Keratinocyte (primary cell): Measurements from ENCODE around the gene CTR9.

Experiments
- EZH2 ChIP-seq: IDR thresholded peaks from one replicate; pipeline ENCODE4 v1.6.1; 2012; ENCODE audit warnings: inconsistent platforms, mild to moderate bottlenecking, low read length, moderate library complexity
- TF ChIP-seq, protein P1 (sequence below), 3 experiments: IDR thresholded peaks in 1 of 3; conservative IDR thresholded peaks in 1 of 3; optimal IDR thresholded peaks in 1 of 3; 2 replicates in 2 of 3; 3 replicates in 1 of 3; pipeline versions ENCODE3 to v1.5.1; 2011; ENCODE audit warnings: low read length in 3 of 3, mild to moderate bottlenecking in 3 of 3, moderate library complexity in 2 of 3, control low read depth in 1 of 3, inconsistent platforms in 1 of 3; ENCODE audit not compliant: insufficient read depth in 2 of 3; ENCODE audit errors: extremely low read depth in 1 of 3

DNA sequence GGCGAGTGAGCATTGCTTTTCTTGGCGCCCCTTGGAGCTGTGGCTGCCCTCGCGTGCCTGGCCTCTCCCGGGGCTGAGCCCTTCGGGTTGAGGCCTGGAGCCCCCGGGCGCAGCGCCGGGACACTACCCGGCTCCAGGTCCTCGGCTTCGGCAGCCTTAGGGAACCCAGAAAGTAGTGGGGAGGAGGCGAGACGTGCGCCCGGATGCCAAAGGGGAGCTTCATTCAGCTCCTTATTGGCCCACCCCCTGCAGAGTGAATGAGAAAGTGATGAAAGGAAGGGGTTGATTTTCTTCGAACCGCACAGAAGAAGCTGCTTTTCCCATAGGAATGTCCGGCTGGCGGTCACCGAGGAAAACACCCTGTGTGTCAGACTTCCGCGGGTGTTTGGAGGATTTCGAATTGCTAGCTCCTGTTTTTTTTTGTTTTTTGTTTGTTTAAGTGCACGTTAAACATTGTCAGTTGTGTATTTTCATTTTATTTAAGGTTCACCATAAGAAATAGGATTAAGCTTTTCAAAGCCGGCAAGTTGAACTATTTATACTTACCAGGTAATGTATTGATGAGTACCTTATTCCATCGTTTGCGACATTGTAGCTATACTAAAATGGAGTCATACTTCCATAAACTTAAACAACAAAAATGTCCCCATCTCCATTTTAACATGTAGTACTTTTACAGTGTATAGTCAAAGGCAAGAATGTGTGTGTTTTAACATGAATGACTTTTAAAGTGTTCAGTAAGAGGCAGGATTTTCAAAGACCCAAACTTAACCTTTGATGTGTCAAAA is 58.5 kb downstream of the CTR9 start:
- TF ChIP-seq, protein P1, sequence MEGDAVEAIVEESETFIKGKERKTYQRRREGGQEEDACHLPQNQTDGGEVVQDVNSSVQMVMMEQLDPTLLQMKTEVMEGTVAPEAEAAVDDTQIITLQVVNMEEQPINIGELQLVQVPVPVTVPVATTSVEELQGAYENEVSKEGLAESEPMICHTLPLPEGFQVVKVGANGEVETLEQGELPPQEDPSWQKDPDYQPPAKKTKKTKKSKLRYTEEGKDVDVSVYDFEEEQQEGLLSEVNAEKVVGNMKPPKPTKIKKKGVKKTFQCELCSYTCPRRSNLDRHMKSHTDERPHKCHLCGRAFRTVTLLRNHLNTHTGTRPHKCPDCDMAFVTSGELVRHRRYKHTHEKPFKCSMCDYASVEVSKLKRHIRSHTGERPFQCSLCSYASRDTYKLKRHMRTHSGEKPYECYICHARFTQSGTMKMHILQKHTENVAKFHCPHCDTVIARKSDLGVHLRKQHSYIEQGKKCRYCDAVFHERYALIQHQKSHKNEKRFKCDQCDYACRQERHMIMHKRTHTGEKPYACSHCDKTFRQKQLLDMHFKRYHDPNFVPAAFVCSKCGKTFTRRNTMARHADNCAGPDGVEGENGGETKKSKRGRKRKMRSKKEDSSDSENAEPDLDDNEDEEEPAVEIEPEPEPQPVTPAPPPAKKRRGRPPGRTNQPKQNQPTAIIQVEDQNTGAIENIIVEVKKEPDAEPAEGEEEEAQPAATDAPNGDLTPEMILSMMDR (optimal IDR thresholded peaks at IDR 0.05 in 1 of 3, IDR thresholded peaks at IDR 0.05 in 1 of 3, conservative IDR thresholded peaks at IDR 0.05 in 1 of 3; ENCODE audit: extremely low read depth in 1 of 3, insufficient read depth in 2 of 3, low read length in 3 of 3) = no peak
- no peak for TF ChIP-seq EZH2
